Measurements from ENCODE around the gene RAE1. TPM values are rescaled to one million over a fixed set of nuclear protein-coding genes. Genes with fewer than 3 reads are reported as not detected.
A peak's percentile ranks its signal among the peaks of the same experiment; 100 is the strongest.

RAE1 gene
- total and polyA plus RNA-seq, 2 of the 8 experiments (the other 6 are each of a cell fraction or from before 2014, with no cell fraction given) = 35.9 to 44.9 TPM

GRCh38 chr20:57332105-57333089 lies 18.7 kb upstream of the RAE1 start:
- no peak overlapping the region for H3K4ac ChIP-seq (replicated peaks; ENCODE audit: insufficient read length, low read depth, low read length)
- no peak overlapping the region for H2AFZ ChIP-seq (ENCODE audit: low read length)
- H3K27ac ChIP-seq (ENCODE audit: low read depth, low read length) = no peak overlapping the region
- FAIRE-seq = no peak
- ChIA-PET CTCF (ENCODE audit: partially characterized antibody) (interaction anchor here (0.6 to 12.8 kb wide), 52 partner anchors 9 to 465 kb away, joined by 3 to 150 read pairs (median 5); partner anchors contain the start of gene RAE1), POLR2A (ENCODE audit: partially characterized antibody) (interaction anchor here (1.7 kb wide), 1 partner anchor 69 kb away, joined by 4 read pairs; no protein-coding TSS in a partner anchor)
- no peak overlapping the region for H2BK120ac ChIP-seq (replicated peaks; ENCODE audit: low read depth, low read length)
- no peak overlapping the region for H2BK12ac ChIP-seq (ENCODE audit: low read depth, low read length)
- TF ChIP-seq RAD21 (IDR thresholded peaks at IDR 0.05 in 1 of 2, conservative IDR thresholded peaks at IDR 0.05 in 1 of 2; ENCODE audit: low read depth in 2 of 2, low read length in 2 of 2) (peak; percentile 70 to 77), EP300 (IDR thresholded peaks at IDR 0.05; ENCODE audit: borderline replicate concordance in 1 of 2, low read depth in 2 of 2, low read length in 2 of 2) (no peak), CTCF (IDR thresholded peaks at IDR 0.05; ENCODE audit: control extremely low read depth in 1 of 3, insufficient read depth in 1 of 3, low read depth in 1 of 3, low read length in 3 of 3) (peak in 2 of 3 experiments; percentile 27 to 48; a peak in 3 of 4 replicates)
- H4K8ac ChIP-seq (ENCODE audit: extremely low read depth, insufficient read depth, low read length) = no peak overlapping the region
- no peak for DNase-seq (ENCODE audit: low read depth in 1 of 2, low spot score in 2 of 2)
- no peak overlapping the region for H2BK5ac ChIP-seq (ENCODE audit: low read depth, low read length)
- no peak overlapping the region for H3K56ac ChIP-seq (replicated peaks; ENCODE audit: insufficient read length, low read depth, low read length)
- 74% methylated on average over 1 of the region's 1 CpG; no CpG with 5 or more reads in 1 of the 2 experiments for WGBS, 2 experiments (ENCODE audit: extremely low coverage in 1 of 2, insufficient coverage in 1 of 2, insufficient read length in 1 of 2, insufficient replicate concordance in 2 of 2, low coverage in 1 of 2, low lambda C conversion rate in 2 of 2, missing lambda C conversion rate in 1 of 2)
- H3K79me2 ChIP-seq (ENCODE audit: control insufficient read depth in 1 of 2, insufficient read depth in 2 of 2, low read length in 2 of 2) = no peaks in the 10 kb centered on the region
- peaks cover 0 to 3% (median 0%) of the 10 kb centered on the region in 4 experiments; a peak in 2 of 7 replicates for H3K27me3 ChIP-seq (replicated peaks in 1 of 4; ENCODE audit: control insufficient read depth in 3 of 4, extremely low read depth in 1 of 4, insufficient read depth in 3 of 4, low read length in 3 of 4)
- H3K14ac ChIP-seq (ENCODE audit: insufficient read length) = no peak overlapping the region
- H3K9me3 ChIP-seq (ENCODE audit: insufficient read depth in 2 of 2, low read depth in 1 of 2, low read length in 1 of 2) = no peaks in the 10 kb centered on the region
- no peak overlapping the region for H2AK5ac ChIP-seq (ENCODE audit: low read depth, low read length)
- H3K4me1 ChIP-seq (replicated peaks in 1 of 4; ENCODE audit: control insufficient read depth in 3 of 4, insufficient read depth in 4 of 4, low read length in 3 of 4) = no peaks in the 10 kb centered on the region
- H3K36me3 ChIP-seq (ENCODE audit: control insufficient read depth in 2 of 4, insufficient read depth in 4 of 4, low read length in 3 of 4) = no peaks in the 10 kb centered on the region
- no peaks in the 10 kb centered on the region for H4K20me1 ChIP-seq (replicated peaks in 1 of 2; ENCODE audit: control insufficient read depth in 1 of 2, insufficient read depth in 2 of 2, low read length in 2 of 2)
- H4K91ac ChIP-seq (replicated peaks; ENCODE audit: insufficient read length, low read length) = no peak overlapping the region
- H3K23me2 ChIP-seq (ENCODE audit: low read depth, low read length) = no peaks in the 10 kb centered on the region
- H3K23ac ChIP-seq (ENCODE audit: insufficient read length) = no peak overlapping the region
- no peak overlapping the region for H3K4me2 ChIP-seq (ENCODE audit: insufficient read depth in 1 of 2, low read depth in 2 of 2, low read length in 2 of 2)
- H2BK20ac ChIP-seq (ENCODE audit: low read length) = no peak overlapping the region
- H4K5ac ChIP-seq (ENCODE audit: insufficient read length, low read depth, low read length) = no peak overlapping the region
- H2BK15ac ChIP-seq (ENCODE audit: low read length) = no peak overlapping the region
- no peaks in the 10 kb centered on the region for H3K79me1 ChIP-seq (ENCODE audit: low read depth, low read length)
- H3K4me3 ChIP-seq (ENCODE audit: extremely low read depth in 1 of 4, insufficient read depth in 2 of 4, low read depth in 3 of 4, low read length in 4 of 4) = no peak overlapping the region
- no peak overlapping the region for H3K18ac ChIP-seq (ENCODE audit: extremely low read depth, low read length)
- H3K9ac ChIP-seq (replicated peaks in 1 of 4; ENCODE audit: extremely low read depth in 1 of 4, low read depth in 3 of 4, low read length in 3 of 4) = no peak overlapping the region

All from H1 (cell line).